Measurements from ENCODE around the gene HSPA1B. TPM values are rescaled to one million over a fixed set of nuclear protein-coding genes. Genes with fewer than 3 reads are reported as not detected.

The HSPA1B gene
- total RNA-seq, 1 experiment from 2014 or later = 85.1 TPM

DNA sequence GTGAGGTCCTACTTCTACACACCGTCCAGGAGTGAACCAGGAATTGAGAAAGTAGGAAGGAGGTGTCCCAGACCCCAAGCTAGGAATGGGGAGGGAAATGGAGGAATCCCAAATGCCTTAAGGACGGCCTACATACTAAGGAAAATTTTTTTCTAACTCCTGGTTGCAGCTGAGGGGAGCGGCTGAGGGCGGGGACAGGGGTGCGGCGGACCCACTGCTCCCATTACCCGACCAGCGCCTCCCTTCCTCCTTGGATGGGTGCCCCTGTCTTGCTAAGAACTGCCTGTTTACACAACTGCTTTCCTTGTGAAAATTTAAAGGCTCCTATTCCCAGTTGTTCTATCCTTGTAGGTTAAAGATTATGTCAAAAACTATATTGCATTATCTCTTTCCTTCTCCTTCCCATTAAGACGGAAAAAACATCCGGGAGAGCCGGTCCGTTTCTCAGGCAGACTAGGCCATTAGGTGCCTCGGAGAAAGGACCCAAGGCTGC is 699 bp upstream of the HSPA1B start:
- Histone ChIP-seq H3K4me1 (ENCODE audit: insufficient read depth, low read length) (peaks cover 5% of the 10 kb centered on the region; the same call in 1 of the 2 replicates), H3T11ph (ENCODE audit: low read length) (no peak overlapping the region), H3K27me3 (ENCODE audit: insufficient read depth, low read length) (no peaks in the 10 kb centered on the region), H2BK5ac (ENCODE audit: insufficient read length, low read length) (no peak overlapping the region), H4K20me1 (ENCODE audit: control insufficient read depth, insufficient read depth, insufficient read length) (no peaks in the 10 kb centered on the region), H4K91ac (ENCODE audit: insufficient read length, low read depth, low read length) (no peak overlapping the region), H2BK20ac (ENCODE audit: low read depth, low read length, poor library complexity, severe bottlenecking) (no peak overlapping the region), H2AFZ (ENCODE audit: low read length) (no peak overlapping the region), H3K18ac (ENCODE audit: insufficient read length, low read depth, low read length) (peak overlapping the region; percentile 9), H3K27ac (ENCODE audit: insufficient read length, low read depth, low read length) (peak overlapping the region; percentile 85), H3K79me1 (ENCODE audit: insufficient read depth, low read depth, low read length, poor library complexity, severe bottlenecking) (no peaks in the 10 kb centered on the region), H3K9ac (ENCODE audit: extremely low read depth, insufficient read length, low read length) (peak overlapping the region; percentile 23), H3K14ac (ENCODE audit: insufficient read depth, low read length) (peak overlapping the region; percentile 70; the same call in 1 of the 2 replicates), H4K5ac (ENCODE audit: insufficient read length, low read depth, low read length) (no peak overlapping the region), H2AK5ac (ENCODE audit: insufficient read length, low read length) (no peak overlapping the region), H3K23me2 (ENCODE audit: insufficient read length, low read depth, low read length, poor library complexity, severe bottlenecking) (peaks cover 20% of the 10 kb centered on the region), H2BK12ac (ENCODE audit: insufficient read length, low read depth, low read length) (no peak overlapping the region), H3K23ac (ENCODE audit: insufficient read length, low read depth, low read length) (no peak overlapping the region), H3K9me3 (ENCODE audit: control insufficient read depth, low read depth, low read length) (no peaks in the 10 kb centered on the region), H3K4me2 (ENCODE audit: insufficient read depth, insufficient read length, low read length) (peak overlapping the region; percentile 84), H2BK15ac (ENCODE audit: low read depth, low read length) (no peak overlapping the region; the same call in 1 of the 2 replicates), H2BK120ac (ENCODE audit: low read depth, low read length, poor library complexity, severe bottlenecking) (no peak overlapping the region), H3K79me2 (ENCODE audit: insufficient read depth, low read length) (peaks cover 5% of the 10 kb centered on the region; the same call in 1 of the 2 replicates), H3K56ac (ENCODE audit: insufficient read length, low read depth, low read length) (no peak overlapping the region), H4K8ac (replicated peaks; ENCODE audit: insufficient read length, low read depth, low read length) (no peak overlapping the region), H3K4ac (ENCODE audit: low read depth, low read length) (no peak overlapping the region)
- peaks cover 0 to 2% (median 0%) of the 10 kb centered on the region in 3 experiments; a peak in 1 of 7 replicates for H3K36me3 Mint-ChIP-seq (ENCODE audit: insufficient read depth in 1 of 3, low read depth in 3 of 3)
- peaks cover 4% of the 10 kb centered on the region for H3K27me3 Mint-ChIP-seq (ENCODE audit: low read depth)
- H3K27ac Mint-ChIP-seq = peak overlapping the region; percentile 97 to 100 (median 98)
- no CpG with 5 or more reads among the region's 13 CpGs for WGBS (ENCODE audit: extremely low coverage, insufficient read length, low lambda C conversion rate)
- no peak for TF ChIP-seq CTCF (conservative IDR thresholded peaks at IDR 0.05)
- H3K9me3 Mint-ChIP-seq = no peaks in the 10 kb centered on the region; a peak in 1 of 5 replicates
- H3K4me3 Mint-ChIP-seq = peak overlapping the region; percentile 84 to 92
- peaks cover 48 to 55% of the 10 kb centered on the region in 2 experiments for H3K4me1 Mint-ChIP-seq
- peak; percentile 76 for DNase-seq

All from H9 (cell line).